GM19193 (cell line): ENCODE data around the gene EFTUD2.
A peak's percentile ranks its signal among the peaks of the same experiment; 100 is the strongest.

Experiments
- POLR2A ChIP-seq: IDR thresholded peaks from 4 replicates; pipeline ENCODE4 v1.6.1; 2011; ENCODE audit not compliant: insufficient read depth, insufficient read length; ENCODE audit errors: extremely low read depth

The EFTUD2 gene

DNA sequence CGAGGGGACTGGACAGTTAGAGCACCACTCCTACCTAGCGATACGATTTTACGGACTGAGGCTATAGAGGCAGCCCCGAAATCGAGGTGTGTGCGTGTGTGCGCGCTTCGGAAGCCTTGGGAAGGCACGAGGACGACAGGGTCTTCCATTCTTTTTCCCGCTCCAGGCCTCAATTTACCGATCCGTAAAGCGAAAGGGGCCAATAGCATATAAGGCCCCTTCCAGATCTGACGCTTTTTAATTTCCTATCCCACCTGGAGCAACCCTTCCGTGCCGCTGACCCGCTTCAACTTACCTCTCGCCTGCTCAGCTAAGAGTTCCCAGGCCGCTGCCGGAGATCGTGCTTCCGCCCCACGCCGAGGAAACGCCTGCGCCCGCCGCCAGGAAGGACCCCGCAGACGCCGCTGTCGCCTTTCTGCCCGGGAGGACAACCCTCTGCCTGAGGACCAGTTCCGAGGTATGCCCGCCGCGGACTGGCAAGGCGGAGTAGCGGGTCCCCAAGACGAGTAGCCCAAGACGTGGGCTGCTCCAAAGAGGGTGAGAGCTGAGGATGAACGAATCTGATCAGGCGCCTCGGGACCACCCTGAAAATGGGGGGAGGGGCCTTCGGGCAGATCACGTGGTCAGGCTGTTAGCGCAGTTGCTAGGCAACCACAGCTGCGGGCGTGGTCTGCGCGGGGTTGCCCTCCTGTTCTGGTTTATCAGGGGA lies at the start of gene EFTUD2:
Gene EFTUD2, minus strand, starts transcription at position 372 of the 709 bp plus-strand sequence. CDS start 4,924 bp downstream, outside the sequence.
- peak; percentile 84 for TF ChIP-seq POLR2A

GRCh38 chr17:44948315-44948795 lies 49.1 kb upstream of the EFTUD2 start:
- TF ChIP-seq POLR2A = no peak

GRCh38 chr17:44947461-44948314 lies 48.4 kb upstream of the EFTUD2 start, which contains the start of gene KIF18B:
Gene KIF18B, minus strand, starts transcription at chr17:44947773. Its CDS starts 11,429 bp downstream, at chr17:44936344.
- TF ChIP-seq POLR2A = peak; percentile 96

DNA sequence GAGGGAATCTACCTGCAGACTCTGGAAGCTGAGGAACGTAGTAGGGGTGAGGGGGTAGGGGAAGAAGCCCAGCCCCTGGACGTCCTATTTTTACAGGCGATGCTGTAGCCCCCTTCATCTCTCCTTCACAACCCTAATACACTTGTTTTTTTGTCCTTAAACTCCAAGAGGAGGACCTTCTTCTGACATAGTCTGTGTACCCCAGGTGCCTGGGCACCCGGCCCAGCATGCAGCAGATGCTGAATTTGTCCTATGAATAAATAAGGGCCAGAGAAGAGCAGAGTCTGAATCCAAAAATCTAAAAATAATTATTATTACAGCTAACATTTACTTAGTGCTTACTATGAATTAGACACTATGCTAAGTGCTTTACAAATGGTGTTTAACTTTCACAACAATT lies 43.2 kb upstream of the EFTUD2 start:
- no peak for TF ChIP-seq POLR2A

DNA sequence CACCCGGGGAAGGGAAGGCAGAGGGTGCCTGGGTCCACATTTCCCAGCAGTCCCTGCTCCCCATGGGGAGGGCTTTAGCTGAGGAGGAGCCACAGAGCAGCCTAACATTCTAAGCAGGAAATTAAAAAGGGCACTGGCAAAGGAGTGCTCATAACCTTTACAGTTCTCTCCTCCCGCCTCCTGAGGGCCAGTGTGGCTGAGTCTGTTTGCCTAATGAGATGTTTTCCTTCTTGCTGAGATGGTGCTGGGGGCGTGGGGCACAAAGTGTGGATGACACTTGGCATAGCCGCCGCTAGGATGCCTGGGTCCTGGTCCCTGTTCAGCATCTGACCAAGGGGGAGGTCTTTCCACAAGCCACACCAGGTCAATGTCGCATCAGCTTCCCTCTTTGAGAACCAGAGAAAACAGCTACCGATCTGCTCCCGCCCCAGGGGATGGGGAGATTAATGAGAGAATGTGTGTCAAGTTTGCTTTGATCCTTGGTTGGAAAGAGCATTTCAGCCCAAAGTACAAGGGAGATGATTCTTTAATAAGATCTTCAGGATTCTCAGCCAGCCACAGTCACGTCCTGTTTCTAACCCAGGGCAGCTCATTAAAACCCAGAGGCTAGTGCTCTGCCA lies 42.6 kb upstream of the EFTUD2 start:
- TF ChIP-seq POLR2A = no peak

GRCh38 chr17:44940768-44941167 lies 41.5 kb upstream of the EFTUD2 start:
- no peak for TF ChIP-seq POLR2A

- TF ChIP-seq POLR2A = no peak
Observed at GRCh38 chr17:44940317-44940716, 41.1 kb upstream of the EFTUD2 start.

DNA sequence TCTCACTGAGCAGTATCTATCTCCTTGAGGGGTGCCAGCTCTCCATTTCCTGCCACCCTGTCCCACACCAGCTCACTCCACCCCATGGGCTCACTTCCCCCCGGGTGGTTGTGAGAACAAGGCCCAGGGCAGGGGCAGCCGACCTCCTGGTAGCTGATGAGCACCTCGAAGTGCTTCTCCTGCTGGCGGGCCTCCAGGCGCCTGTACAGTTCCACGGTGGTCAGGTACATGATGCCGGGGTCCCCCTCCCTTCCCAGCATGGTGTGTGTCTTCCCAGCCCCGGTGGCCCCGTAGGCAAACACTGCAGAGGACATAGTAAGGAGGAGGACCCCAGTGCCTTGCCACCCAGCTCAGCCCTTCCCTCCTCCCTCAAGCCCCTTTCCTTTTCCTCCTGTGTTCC lies 35.9 kb upstream of the EFTUD2 start:
- TF ChIP-seq POLR2A = no peak

- TF ChIP-seq POLR2A = no peak
Observed at GRCh38 chr17:44934745-44935105, 35.5 kb upstream of the EFTUD2 start.

DNA sequence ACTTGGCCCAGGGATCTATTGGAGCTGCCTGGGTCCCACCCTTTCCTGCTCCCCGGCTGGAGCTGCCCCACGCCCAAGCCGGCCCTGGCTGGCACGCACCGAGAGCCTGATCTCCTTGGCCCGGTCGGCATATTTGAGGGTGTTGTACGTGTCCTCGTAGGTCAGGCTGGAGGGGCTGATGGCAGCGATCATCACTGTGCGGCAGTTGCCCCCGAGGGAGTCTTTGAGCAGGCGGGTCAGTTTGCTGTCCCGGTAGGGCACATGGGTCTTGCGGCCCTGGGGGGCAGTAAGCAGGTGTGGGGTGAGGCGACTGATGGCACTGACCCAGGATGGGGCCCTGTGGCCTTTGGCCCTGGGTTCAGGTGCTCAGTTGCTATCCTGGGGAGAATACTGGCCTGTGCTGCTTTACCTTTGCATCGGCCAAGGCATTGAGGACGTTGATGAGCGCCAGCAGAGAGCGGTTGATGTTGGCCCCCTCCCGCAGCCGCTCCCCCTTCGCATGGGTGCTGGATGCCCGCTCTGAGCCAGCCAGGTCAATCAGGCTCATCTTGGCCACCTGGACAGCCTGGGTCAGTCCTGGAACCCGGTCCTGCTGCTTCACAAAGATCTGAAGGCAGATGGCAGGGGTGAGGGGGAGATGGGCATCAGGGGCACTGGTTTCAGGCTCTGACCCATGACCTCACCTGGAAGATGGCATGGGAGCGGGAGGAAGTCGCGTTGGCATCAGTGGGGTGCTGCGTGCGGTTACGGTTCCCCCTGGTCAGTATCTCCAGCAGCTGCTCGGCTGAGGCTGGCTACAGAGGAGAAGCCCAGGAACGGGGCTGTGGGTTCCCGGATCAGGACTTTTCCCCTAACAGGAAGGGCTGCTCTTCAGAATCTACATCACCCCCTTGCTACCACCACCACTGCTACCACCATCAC lies 34.8 kb upstream of the EFTUD2 start:
- no peak for TF ChIP-seq POLR2A

- no peak for TF ChIP-seq POLR2A
Observed at GRCh38 chr17:44932787-44933097, 33.5 kb upstream of the EFTUD2 start.

DNA sequence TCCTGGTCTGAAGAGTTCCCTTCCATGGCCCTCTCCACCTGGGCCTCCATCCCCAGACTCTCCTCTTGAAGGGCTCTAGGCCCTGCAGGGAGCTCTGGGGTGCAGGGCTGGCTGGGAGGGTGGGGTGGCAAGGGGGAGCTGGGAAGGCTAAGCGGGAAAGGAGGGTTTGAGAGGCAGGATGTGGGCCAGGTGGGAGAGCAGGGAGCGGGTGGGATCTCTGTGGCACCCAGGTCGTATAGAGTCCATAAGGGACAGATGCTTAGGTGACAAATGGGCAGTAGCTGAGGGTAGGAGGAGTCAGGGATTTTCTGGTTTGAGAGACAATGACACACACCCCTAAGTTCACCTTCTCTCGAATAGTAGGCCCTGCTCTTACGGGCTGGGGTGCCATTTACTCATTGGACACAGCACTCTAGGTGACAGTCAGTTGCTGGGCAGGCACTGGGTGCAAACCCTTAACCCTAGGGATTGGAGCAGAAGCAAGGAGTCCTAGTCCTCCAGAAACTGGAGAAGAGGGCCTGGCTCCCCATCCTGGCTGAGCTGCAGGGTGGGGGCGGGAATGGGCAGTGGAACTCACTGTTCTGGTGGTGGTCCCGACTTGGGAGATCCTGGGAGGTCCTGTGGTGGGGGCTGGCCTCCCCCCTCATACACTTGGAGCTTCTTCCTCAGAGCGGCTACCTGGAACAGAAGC lies 33.0 kb upstream of the EFTUD2 start:
- TF ChIP-seq POLR2A = no peak

GRCh38 chr17:44931376-44931775 lies 32.1 kb upstream of the EFTUD2 start:
- TF ChIP-seq POLR2A = no peak

DNA sequence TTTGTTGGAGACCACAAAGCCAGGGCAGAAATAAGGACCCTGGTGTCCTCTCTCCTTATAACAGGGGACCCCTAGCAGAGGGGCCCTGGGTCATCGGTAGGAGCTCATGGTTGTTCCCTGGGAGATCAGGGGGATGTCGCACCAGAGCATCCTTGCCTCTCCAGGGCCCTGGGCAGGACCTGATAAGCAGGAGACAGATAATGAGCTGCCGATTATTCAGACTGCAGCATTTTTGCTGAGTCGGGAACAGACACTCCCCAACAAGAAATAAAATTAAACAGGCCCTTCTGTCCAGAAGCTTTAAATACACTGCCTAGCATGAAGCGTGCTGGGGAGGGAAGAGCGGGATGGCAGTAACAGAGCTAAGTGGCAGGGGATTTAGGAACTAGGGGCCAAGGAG lies 31.4 kb upstream of the EFTUD2 start:
- no peak for TF ChIP-seq POLR2A

DNA sequence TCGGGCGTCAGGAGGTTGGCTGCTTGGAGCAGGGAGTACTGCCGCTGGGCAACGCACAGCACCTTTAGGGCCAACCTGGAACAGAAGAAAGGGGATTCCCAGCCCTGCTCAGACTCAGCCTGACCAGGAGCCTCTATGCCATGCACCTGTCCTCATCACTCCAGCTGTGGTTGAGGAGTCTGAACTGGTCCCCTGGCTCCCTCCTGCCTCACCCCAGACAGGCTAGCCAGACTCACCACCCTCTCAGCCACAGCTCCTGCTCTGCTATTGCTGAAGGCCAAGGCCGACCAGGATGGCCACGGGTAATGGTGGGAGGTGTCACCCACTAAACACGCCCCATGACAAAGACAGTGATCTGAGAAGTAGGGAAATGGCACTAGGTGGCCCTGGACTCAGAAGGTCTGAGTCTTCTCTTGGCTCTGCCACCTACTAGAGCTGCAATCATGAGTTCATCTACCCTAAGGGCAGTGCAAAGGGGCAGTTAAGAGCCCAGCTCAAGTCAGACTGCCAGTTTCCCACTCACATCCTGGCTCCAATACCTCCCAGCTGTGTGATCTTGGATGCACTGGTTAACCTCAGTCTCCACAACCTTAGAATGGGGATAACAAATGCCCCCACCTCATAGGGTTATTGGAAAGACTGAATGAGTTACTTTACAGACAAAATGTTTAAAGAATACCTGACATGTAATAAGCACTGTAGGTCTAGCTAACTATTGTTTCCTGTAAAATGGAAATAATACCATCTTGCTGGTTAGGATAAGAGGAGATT lies 29.9 kb upstream of the EFTUD2 start:
- peak; percentile 20 for TF ChIP-seq POLR2A
